Thoracic aorta (tissue), 2 donors: ENCODE results near the gene ACTN4. TPM values are rescaled to one million over a fixed set of nuclear protein-coding genes. Genes with fewer than 3 reads are reported as not detected.

Source experiments
- ATAC-seq: fragments of 150-250 bp; one replicate; pipeline ENCODE4 v1.8.0; 2017; ENCODE audit warnings: low read depth; ENCODE audit not compliant: insufficient number of reproducible peaks, low FRiP score
- DNase-seq: peaks from one replicate; pipeline ENCODE4 v3.0.0-alpha.2; 2020; ENCODE audit warnings: low spot score
- H3K27ac ChIP-seq, 2 donors: fragments of 200-600 bp; sonication (generic); 1 replicate in 1 of 2; 2 replicates in 1 of 2; pipeline ENCODE4 v1.5.1; 2016; ENCODE audit warnings: mild to moderate bottlenecking in 2 of 2, moderate library complexity in 2 of 2
- H3K27me3 ChIP-seq: fragments of 200-600 bp; sonication (generic); replicated peaks from 2 replicates; pipeline ENCODE4 v1.6.0; 2016; ENCODE audit warnings: mild to moderate bottlenecking; ENCODE audit not compliant: insufficient read depth
- H3K36me3 ChIP-seq: fragments of 200-600 bp; sonication (generic); one replicate; pipeline ENCODE4 v1.5.1; 2016
- H3K4me1 ChIP-seq, 2 donors: fragments of 200-600 bp; sonication (generic); 1 replicate in 1 of 2; 2 replicates in 1 of 2; pipeline versions ENCODE4 v1.5.1 to v1.6.0; 2016; ENCODE audit warnings: low read depth in 2 of 2, mild to moderate bottlenecking in 1 of 2; ENCODE audit not compliant: control insufficient read depth in 1 of 2
- H3K4me3 ChIP-seq: fragments of 200-600 bp; sonication (generic); 2 replicates; pipeline ENCODE4 v1.5.1; 2016; ENCODE audit warnings: mild to moderate bottlenecking
- H3K9me3 ChIP-seq: fragments of 200-600 bp; sonication (generic); 2 replicates; pipeline ENCODE4 v1.5.1; 2016
- CTCF ChIP-seq: fragments of 200-600 bp; sonication (generic); IDR thresholded peaks from one replicate; pipeline ENCODE4 v1.5.1; 2019; ENCODE audit warnings: antibody characterized with exemption
- total RNA-seq, 2 donors: library from RNA; depleted of rRNA; stranded (reverse); fragments of >200 nt; gene quantifications; one replicate each; pipeline versions ENCODE4 v1.1.0 to v1.2.3, GENCODE V29; 2016

The ACTN4 gene
- total RNA-seq, 2 donors from 2014 or later: 668 to 1,387 TPM

- H3K4me1 ChIP-seq: no peaks in the 10 kb centered on the region
- DNase-seq (no peak), ATAC-seq (no peak)
- no peaks in the 10 kb centered on the region for H3K9me3 ChIP-seq
- no peak within 1 kb of the TSS for H3K4me3 ChIP-seq
- H3K36me3 ChIP-seq: no peaks in the 10 kb centered on the region
- no peak within 1 kb of the TSS for H3K27ac ChIP-seq
- no peak for TF ChIP-seq CTCF
- H3K27me3 ChIP-seq: no peaks in the 10 kb centered on the region
Observed at GRCh38 chr19:38773469-38774177, 126.2 kb downstream of the ACTN4 start, which contains the start of gene LGALS7. TSS of gene LGALS7 (minus strand) at chr19:38773517. CDS start at chr19:38773492, 25 bp downstream.

- no peak overlapping the region for H3K4me3 ChIP-seq
- no peaks in the 10 kb centered on the region for H3K27me3 ChIP-seq
- TF ChIP-seq CTCF: no peak
- H3K27ac ChIP-seq: no peak overlapping the region
- no peaks in the 10 kb centered on the region for H3K4me1 ChIP-seq
- no peak for DNase-seq
- H3K36me3 ChIP-seq: no peaks in the 10 kb centered on the region
- no peak for ATAC-seq
- no peaks in the 10 kb centered on the region for H3K9me3 ChIP-seq
Observed at GRCh38 chr19:38774181-38774950, 126.9 kb downstream of the ACTN4 start.

- H3K9me3 ChIP-seq: no peaks in the 10 kb centered on the region
- ATAC-seq: no peak
- H3K4me1 ChIP-seq: no peaks in the 10 kb centered on the region
- H3K36me3 ChIP-seq: no peaks in the 10 kb centered on the region
- H3K4me3 ChIP-seq: no peak overlapping the region
- TF ChIP-seq CTCF: no peak
- H3K27me3 ChIP-seq: no peaks in the 10 kb centered on the region
- H3K27ac ChIP-seq: no peak overlapping the region
- no peak for DNase-seq
Observed at GRCh38 chr19:38778733-38779132, 131.3 kb downstream of the ACTN4 start.

- H3K4me1 ChIP-seq: no peaks in the 10 kb centered on the region
- no peak for ATAC-seq
- no peak overlapping the region for H3K4me3 ChIP-seq
- no peaks in the 10 kb centered on the region for H3K27me3 ChIP-seq
- H3K36me3 ChIP-seq: no peaks in the 10 kb centered on the region
- DNase-seq: no peak
- no peak for TF ChIP-seq CTCF
- H3K9me3 ChIP-seq: no peaks in the 10 kb centered on the region
- no peak overlapping the region for H3K27ac ChIP-seq
Observed at GRCh38 chr19:38780443-38780842, 133.0 kb downstream of the ACTN4 start.

- TF ChIP-seq CTCF: no peak
- Histone ChIP-seq H3K4me1 (no peaks in the 10 kb centered on the region), H3K27me3 (no peaks in the 10 kb centered on the region), H3K9me3 (no peaks in the 10 kb centered on the region), H3K27ac (no peak overlapping the region), H3K36me3 (no peaks in the 10 kb centered on the region), H3K4me3 (no peak overlapping the region)
- ATAC-seq: no peak
- DNase-seq: no peak
Observed at GRCh38 chr19:38781058-38781457, 133.6 kb downstream of the ACTN4 start.

Other genes starting within 250 kb of the ACTN4 start
- gene FAM98C, start 244.6 kb upstream of the ACTN4 start, total RNA-seq: 10 to 100 TPM; 20.0 to 34.0 TPM
- 10 to 100 TPM in 1 of 2 donors, 1 to 10 TPM in 1; 3.6 to 16.9 TPM for gene RASGRP4, start 221.4 kb upstream of the ACTN4 start, total RNA-seq
- gene RYR1, start 214.0 kb upstream of the ACTN4 start, total RNA-seq: 1 to 10 TPM; 3.8 to 4.3 TPM
- gene MAP4K1, start 29.7 kb upstream of the ACTN4 start, total RNA-seq: 10 to 100 TPM in 1 of 2 donors, 1 to 10 TPM in 1; 4.6 to 33.7 TPM
- gene EIF3K, start 28.5 kb upstream of the ACTN4 start, total RNA-seq: 100 to 1,000 TPM; 237 to 302 TPM
- gene CAPN12, start 96.8 kb downstream of the ACTN4 start, total RNA-seq: 1 to 10 TPM in 1 of 2 donors, under 1 TPM in 1; 0.81 to 2.1 TPM
- not detected for gene LGALS7, start 125.9 kb downstream of the ACTN4 start, total RNA-seq
- 1 to 10 TPM in 1 of 2 donors, not detected in 1; 2.0 TPM for gene LGALS7B, start 141.6 kb downstream of the ACTN4 start, total RNA-seq
- 1 to 10 TPM in 1 of 2 donors, not detected in 1; 3.5 TPM for gene LGALS4, start 165.3 kb downstream of the ACTN4 start, total RNA-seq
- gene ECH1, start 184.1 kb downstream of the ACTN4 start, total RNA-seq: 10 to 100 TPM; 47.5 to 75.0 TPM
- 100 to 1,000 TPM; 153 to 167 TPM for gene HNRNPL, start 202.3 kb downstream of the ACTN4 start, total RNA-seq
- 1 to 10 TPM; 4.7 to 5.5 TPM for gene RINL, start 230.6 kb downstream of the ACTN4 start, total RNA-seq